ENCODE data around the gene ABCB11. TPM values are rescaled to one million over a fixed set of nuclear protein-coding genes. Genes with fewer than 3 reads are reported as not detected.

ABCB11 gene
- total and polyA plus RNA-seq, 10 donors, result 0.03 to 0.32 (median 0.12) TPM; not detected in 3

DNA sequence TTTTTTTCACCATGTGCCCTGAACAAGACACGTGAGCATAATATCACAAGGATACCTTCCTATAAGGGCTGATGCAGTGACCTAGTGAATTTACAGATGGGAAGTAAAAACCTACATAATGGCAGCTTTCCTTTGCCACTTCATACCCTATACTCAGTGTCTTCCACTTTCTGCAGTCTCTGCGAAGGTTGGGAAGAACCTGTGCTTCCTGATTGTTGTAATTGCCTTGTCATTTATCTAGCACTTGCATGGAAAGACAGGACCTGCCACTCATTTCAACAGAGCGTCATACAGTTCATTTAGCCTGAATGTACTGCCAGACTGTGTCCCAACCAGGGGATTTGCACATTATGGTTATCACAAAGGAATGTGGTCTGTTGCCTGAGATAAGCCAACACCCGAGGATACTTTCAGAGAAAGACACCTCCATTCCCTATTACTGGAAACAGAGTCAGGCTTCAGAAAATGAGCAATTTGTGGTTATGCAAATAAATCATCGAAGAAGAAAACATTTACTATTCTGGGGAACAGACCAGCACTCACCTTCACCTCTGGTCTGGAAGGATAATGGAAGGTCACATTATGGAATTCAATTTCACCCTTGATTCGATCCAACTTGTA, 55.0 kb downstream of the ABCB11 start:
- Histone ChIP-seq H3K9me3 (no peaks in the 10 kb centered on the region), H3K4me3 (no peak overlapping the region), H3K27me3 (replicated peaks in 1 of 7) (no peaks in the 10 kb centered on the region), H3K4me1 (no peaks in the 10 kb centered on the region), H3K36me3 (no peaks in the 10 kb centered on the region), H3K27ac (no peak overlapping the region)
- DNase-seq, result no peak
- TF ChIP-seq POLR2A (IDR thresholded peaks at IDR 0.05), result no peak
- no peak for TF ChIP-seq POLR2AphosphoS5 (IDR thresholded peaks at IDR 0.05)
- TF ChIP-seq, protein P1, sequence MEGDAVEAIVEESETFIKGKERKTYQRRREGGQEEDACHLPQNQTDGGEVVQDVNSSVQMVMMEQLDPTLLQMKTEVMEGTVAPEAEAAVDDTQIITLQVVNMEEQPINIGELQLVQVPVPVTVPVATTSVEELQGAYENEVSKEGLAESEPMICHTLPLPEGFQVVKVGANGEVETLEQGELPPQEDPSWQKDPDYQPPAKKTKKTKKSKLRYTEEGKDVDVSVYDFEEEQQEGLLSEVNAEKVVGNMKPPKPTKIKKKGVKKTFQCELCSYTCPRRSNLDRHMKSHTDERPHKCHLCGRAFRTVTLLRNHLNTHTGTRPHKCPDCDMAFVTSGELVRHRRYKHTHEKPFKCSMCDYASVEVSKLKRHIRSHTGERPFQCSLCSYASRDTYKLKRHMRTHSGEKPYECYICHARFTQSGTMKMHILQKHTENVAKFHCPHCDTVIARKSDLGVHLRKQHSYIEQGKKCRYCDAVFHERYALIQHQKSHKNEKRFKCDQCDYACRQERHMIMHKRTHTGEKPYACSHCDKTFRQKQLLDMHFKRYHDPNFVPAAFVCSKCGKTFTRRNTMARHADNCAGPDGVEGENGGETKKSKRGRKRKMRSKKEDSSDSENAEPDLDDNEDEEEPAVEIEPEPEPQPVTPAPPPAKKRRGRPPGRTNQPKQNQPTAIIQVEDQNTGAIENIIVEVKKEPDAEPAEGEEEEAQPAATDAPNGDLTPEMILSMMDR (IDR thresholded peaks at IDR 0.05 in 8 of 11, conservative IDR thresholded peaks at IDR 0.05 in 3 of 11), result no peak
- intact Hi-C loops (cut with DNase I; ENCODE audit: low total_unique reads), result no loop called here
- WGBS, 5 donors, result 64 to 77% (median 72%) methylated on average over 6 of the region's 6 CpGs

DNA sequence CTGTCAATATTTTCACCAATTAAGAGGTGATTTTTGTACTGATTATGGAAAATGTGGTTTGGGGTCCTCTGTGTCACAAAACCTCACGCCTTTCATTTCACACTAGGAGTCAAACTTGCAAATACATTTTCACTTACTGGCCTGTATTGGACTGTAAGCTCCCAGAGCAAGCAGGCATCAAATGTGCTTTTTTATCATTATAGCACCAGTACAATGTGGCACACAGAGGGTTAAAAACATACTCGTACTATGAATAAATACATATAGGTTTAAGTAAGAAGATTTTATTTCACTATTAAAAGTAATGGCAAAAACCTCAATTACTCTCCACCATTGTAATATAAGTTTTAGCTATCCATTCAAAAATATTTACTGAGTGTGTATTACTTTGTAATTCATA, 56.7 kb downstream of the ABCB11 start:
- H3K4me1 ChIP-seq, result no peaks in the 10 kb centered on the region
- no peaks in the 10 kb centered on the region for H3K9me3 ChIP-seq
- TF ChIP-seq, protein P1 (IDR thresholded peaks at IDR 0.05 in 8 of 11, conservative IDR thresholded peaks at IDR 0.05 in 3 of 11), result no peak
- no peak for TF ChIP-seq POLR2A (IDR thresholded peaks at IDR 0.05)
- no peak for TF ChIP-seq POLR2AphosphoS5 (IDR thresholded peaks at IDR 0.05)
- DNase-seq, result no peak
- no peak overlapping the region for H3K27ac ChIP-seq
- intact Hi-C loops (cut with DNase I; ENCODE audit: low total_unique reads), result no loop called here
- 78 to 92% (median 84%) methylated on average over 2 of the region's 2 CpGs for WGBS, 5 donors
- no peaks in the 10 kb centered on the region for H3K27me3 ChIP-seq (replicated peaks in 1 of 7)
- no peaks in the 10 kb centered on the region for H3K36me3 ChIP-seq
- no peak overlapping the region for H3K4me3 ChIP-seq

DNA sequence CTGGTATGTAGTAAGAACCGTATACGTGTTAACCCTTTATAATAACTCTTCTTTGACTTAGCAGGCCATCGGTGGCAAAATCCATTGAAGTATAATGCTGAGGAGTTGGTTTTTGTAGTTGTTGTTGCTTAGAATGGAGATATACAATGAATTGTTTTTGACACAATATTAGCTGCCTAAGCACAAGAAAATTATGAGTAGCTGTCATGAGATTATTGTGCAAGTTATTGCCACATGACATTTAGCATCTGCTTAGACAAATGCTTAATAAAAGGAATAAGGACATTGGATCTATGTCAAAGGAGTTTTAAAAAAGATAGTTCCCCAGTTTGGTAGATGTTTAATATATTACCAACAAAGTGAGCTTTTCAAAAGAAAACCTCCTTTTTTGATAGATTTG, 59.9 kb downstream of the ABCB11 start:
- Histone ChIP-seq H3K27ac (peak overlapping the region in 3 of 8 donors; percentile 16 to 31 (median 31)), H3K27me3 (replicated peaks in 1 of 7) (no peaks in the 10 kb centered on the region), H3K36me3 (no peaks in the 10 kb centered on the region), H3K4me1 (no peaks in the 10 kb centered on the region), H3K9me3 (no peaks in the 10 kb centered on the region), H3K4me3 (no peak overlapping the region)
- no peak for DNase-seq
- 52 to 82% (median 67%) methylated on average over 3 of the region's 3 CpGs for WGBS, 5 donors
- TF ChIP-seq, protein P1 (IDR thresholded peaks at IDR 0.05 in 8 of 11, conservative IDR thresholded peaks at IDR 0.05 in 3 of 11), result no peak
- TF ChIP-seq POLR2A (IDR thresholded peaks at IDR 0.05) (no peak), POLR2AphosphoS5 (IDR thresholded peaks at IDR 0.05) (no peak)
- intact Hi-C loops (cut with DNase I; ENCODE audit: low total_unique reads), result no loop called here

DNA sequence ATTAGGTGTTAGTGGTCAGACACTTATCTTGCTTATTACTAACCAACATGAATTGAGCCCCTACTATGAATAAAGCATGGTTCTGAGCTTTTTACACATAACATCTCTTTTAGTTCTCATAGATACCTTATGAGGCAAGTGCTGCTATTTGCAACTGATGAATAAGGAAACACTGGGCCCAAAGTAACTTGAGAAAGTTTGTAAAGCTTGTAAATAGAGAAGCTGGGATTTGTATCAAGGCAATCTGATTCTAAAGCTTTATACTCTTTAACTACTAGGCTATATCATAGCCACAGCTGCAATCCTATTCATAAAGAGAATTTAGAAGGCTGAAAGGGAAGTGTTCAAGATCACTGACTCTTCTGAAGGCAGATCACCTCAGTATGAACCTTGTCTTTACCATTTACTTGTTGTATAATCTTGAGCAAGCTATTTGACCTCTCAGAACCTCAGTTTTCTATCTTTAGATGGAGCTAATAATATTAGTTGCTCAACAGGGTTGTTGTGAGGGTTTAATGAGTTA, 60.4 kb downstream of the ABCB11 start:
- Histone ChIP-seq H3K27ac (peak overlapping the region in 3 of 8 donors; percentile 16 to 31 (median 31)), H3K4me1 (no peaks in the 10 kb centered on the region), H3K36me3 (no peaks in the 10 kb centered on the region), H3K27me3 (replicated peaks in 1 of 7) (no peaks in the 10 kb centered on the region), H3K9me3 (no peaks in the 10 kb centered on the region), H3K4me3 (no peak overlapping the region)
- DNase-seq, result no peak
- TF ChIP-seq, protein P1 (IDR thresholded peaks at IDR 0.05 in 8 of 11, conservative IDR thresholded peaks at IDR 0.05 in 3 of 11), result no peak
- no peak for TF ChIP-seq POLR2AphosphoS5 (IDR thresholded peaks at IDR 0.05)
- no peak for TF ChIP-seq POLR2A (IDR thresholded peaks at IDR 0.05)
- intact Hi-C loops (cut with DNase I; ENCODE audit: low total_unique reads), result no loop called here

Measured in spleen (tissue), 11 donors.